GM03348 (cell line): ENCODE results near the gene CHRND.

ENCODE experiments used
- DNase-seq: peaks from one replicate; pipeline ENCODE4 v3.0.0; 2012; ENCODE audit warnings: low spot score

Gene CHRND

GRCh38 chr2:232576995-232577394, 51.0 kb downstream of the CHRND start:
- no peak for DNase-seq

DNA sequence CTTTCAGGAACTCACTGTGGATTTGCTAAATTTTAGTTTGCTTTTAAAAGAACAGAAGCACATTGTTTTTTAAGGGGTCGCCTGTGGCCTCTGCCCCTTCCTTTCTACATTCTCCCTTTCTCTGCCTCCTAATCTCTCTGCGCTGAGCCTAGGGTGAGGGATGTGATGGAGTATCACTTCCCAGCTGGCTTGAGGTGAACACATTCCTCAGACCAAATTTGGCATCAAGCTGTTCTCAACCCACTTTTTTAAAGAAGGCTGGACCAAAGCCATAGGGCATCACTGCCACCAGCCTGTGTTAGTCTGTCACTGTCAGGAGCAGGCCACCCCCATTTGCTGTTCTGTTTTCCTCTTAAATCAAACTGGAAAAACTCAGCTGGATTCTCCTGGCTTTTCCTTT, 51.9 kb downstream of the CHRND start:
- DNase-seq, result no peak

DNA sequence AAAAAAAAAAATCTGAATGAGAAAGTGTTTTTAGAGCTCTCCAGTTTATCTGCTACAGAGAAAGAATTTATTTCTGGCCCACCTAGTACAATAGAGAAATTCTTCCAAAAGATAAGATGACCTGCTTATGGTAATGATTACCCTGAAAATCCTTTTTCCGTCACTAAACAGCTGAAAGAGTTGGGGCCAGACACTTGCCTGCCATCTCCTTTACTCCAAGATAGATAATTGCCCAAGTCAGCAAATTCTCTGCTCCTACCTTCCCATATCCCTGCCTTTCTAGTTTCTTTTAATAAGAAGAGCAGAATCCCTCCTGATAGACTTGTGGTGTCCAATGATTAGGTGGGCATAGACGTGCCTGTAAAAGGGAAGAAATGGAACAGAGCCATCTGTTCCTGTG, 52.7 kb downstream of the CHRND start:
- DNase-seq, result no peak

- no peak for DNase-seq
Measured at GRCh38 chr2:232580648-232580981, 54.7 kb downstream of the CHRND start.

DNA sequence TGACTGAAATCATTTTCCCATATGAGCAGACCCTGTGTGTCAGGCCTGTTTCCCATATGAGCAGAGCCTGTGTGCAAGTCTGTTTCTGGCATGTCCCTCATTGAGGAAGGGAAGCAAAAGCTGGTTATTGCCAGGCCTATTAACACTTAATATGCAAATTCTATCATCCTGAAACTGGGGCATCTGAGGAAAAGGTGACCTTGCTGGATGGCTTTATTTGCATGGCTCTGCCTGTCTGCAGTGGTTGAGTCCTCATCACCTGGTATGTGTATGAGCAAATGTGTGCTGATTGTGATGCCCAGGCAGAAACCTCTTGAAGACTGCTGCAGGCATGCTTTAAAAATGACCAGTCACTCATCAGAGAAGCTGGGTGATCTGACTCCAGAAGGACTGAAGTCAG, 55.8 kb downstream of the CHRND start:
- DNase-seq, result no peak

- no peak for DNase-seq
Measured at GRCh38 chr2:232584238-232584637, 58.3 kb downstream of the CHRND start.
